Stomach (tissue), 4 donors: ENCODE results near the gene GSTT2B.
"Not testable (repeated sequence)": the region's sequence is repeated elsewhere in the genome, so short reads cannot be mapped to it uniquely, and the experiment has no call there.

Experiments used
- CTCF ChIP-seq, 7 experiments: fragments of 450-650 bp in 4 of 7; fragments of 200-600 bp in 3 of 7; sonication (generic) in 3 of 7; IDR thresholded peaks; one replicate each; pipeline ENCODE4 v1.5.1; 2016 to 2019; ENCODE audit warnings: antibody characterized with exemption in 7 of 7, control low read depth in 2 of 7, mild to moderate bottlenecking in 1 of 7
- EP300 ChIP-seq: sonication (generic); formaldehyde crosslinking; IDR thresholded peaks from one replicate; pipeline ENCODE4 v1.6.1; 2017; ENCODE audit warnings: antibody characterized with exemption
- POLR2A ChIP-seq, 4 donors: fragments of 450-650 bp; IDR thresholded peaks; one replicate each; pipeline ENCODE4 v1.6.1; 2016; ENCODE audit warnings: antibody characterized with exemption in 4 of 4, control low read depth in 2 of 4, mild to moderate bottlenecking in 1 of 4, moderate library complexity in 1 of 4
- POLR2AphosphoS5 ChIP-seq, 3 donors: sonication (generic); formaldehyde crosslinking; IDR thresholded peaks; one replicate each; pipeline ENCODE4 v1.6.1; 2016; ENCODE audit warnings: antibody characterized with exemption in 3 of 3

GRCh38 chr22:23907423-23907822 lies 53.6 kb downstream of the GSTT2B start:
- not testable (repeated sequence) for TF ChIP-seq CTCF (IDR thresholded peaks at IDR 0.05); POLR2A (IDR thresholded peaks at IDR 0.05); POLR2AphosphoS5 (IDR thresholded peaks at IDR 0.05); EP300
